Measurements from ENCODE around the gene EMP1.

Gene EMP1

DNA sequence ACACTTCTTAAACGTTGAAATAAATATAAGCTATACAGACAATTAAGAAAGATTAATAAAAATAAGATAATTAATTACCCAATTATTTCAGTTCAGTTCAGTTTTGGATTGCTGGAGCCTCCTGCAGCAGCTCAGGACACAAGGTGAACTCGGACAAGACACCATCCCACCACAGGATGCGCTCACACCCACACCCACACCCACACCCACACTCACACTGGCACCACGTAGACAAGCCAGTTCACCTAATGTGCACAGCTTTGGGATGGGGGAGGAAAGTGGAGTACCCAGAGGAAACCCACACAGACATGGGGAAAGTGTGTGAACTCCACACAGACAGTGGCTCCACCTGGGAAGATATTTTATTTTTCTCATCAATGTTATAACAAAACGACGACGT lies 32.1 kb downstream of the EMP1 start:
- TF ChIP-seq, protein P1, sequence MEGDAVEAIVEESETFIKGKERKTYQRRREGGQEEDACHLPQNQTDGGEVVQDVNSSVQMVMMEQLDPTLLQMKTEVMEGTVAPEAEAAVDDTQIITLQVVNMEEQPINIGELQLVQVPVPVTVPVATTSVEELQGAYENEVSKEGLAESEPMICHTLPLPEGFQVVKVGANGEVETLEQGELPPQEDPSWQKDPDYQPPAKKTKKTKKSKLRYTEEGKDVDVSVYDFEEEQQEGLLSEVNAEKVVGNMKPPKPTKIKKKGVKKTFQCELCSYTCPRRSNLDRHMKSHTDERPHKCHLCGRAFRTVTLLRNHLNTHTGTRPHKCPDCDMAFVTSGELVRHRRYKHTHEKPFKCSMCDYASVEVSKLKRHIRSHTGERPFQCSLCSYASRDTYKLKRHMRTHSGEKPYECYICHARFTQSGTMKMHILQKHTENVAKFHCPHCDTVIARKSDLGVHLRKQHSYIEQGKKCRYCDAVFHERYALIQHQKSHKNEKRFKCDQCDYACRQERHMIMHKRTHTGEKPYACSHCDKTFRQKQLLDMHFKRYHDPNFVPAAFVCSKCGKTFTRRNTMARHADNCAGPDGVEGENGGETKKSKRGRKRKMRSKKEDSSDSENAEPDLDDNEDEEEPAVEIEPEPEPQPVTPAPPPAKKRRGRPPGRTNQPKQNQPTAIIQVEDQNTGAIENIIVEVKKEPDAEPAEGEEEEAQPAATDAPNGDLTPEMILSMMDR (IDR thresholded peaks at IDR 0.05; ENCODE audit: insufficient read depth, low read length, poor library complexity, severe bottlenecking), result no peak
- no peak overlapping the region for H3K4me3 ChIP-seq (replicated peaks; ENCODE audit: low read depth, low read length)
- peaks cover 2% of the 10 kb centered on the region for H3K27me3 ChIP-seq (replicated peaks; ENCODE audit: control insufficient read depth, insufficient read depth, low read length)
- no peak for DNase-seq (ENCODE audit: extremely low read depth, insufficient read length)
- H3K36me3 ChIP-seq (ENCODE audit: control insufficient read depth, insufficient read depth, low read length), result no peaks in the 10 kb centered on the region

DNA sequence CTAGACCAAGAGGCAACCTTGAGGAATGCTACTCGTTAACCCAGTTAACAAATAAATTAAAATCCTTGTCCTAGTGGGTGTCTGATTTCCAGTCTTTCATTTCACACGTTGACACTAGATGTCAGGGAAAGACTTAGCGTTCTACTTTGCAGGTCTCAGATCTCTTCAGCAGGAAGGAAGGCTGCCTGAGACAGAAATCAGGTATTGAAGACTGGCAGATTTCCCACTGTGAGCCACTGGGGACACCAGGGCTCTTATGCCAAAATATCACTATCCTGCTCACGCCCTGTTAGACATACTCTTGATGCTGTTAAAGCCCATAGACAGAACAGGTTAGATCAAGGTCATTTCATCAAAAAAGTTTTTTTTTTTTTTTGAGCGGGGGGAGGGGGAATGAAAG lies 33.0 kb downstream of the EMP1 start:
- Histone ChIP-seq H3K36me3 (ENCODE audit: control insufficient read depth, insufficient read depth, low read length) (no peaks in the 10 kb centered on the region), H3K27me3 (replicated peaks; ENCODE audit: control insufficient read depth, insufficient read depth, low read length) (peaks cover 2% of the 10 kb centered on the region), H3K4me3 (replicated peaks; ENCODE audit: low read depth, low read length) (no peak overlapping the region)
- TF ChIP-seq, protein P1 (IDR thresholded peaks at IDR 0.05; ENCODE audit: insufficient read depth, low read length, poor library complexity, severe bottlenecking), result no peak
- no peak for DNase-seq (ENCODE audit: extremely low read depth, insufficient read length)

GRCh38 chr12:13230500-13230899 lies 34.0 kb downstream of the EMP1 start:
- Histone ChIP-seq H3K36me3 (ENCODE audit: control insufficient read depth, insufficient read depth, low read length) (no peaks in the 10 kb centered on the region), H3K4me3 (replicated peaks; ENCODE audit: low read depth, low read length) (no peak overlapping the region), H3K27me3 (replicated peaks; ENCODE audit: control insufficient read depth, insufficient read depth, low read length) (peaks cover 2% of the 10 kb centered on the region)
- TF ChIP-seq, protein P1 (IDR thresholded peaks at IDR 0.05; ENCODE audit: insufficient read depth, low read length, poor library complexity, severe bottlenecking), result no peak
- no peak for DNase-seq (ENCODE audit: extremely low read depth, insufficient read length)

- Histone ChIP-seq H3K27me3 (replicated peaks; ENCODE audit: control insufficient read depth, insufficient read depth, low read length) (no peaks in the 10 kb centered on the region), H3K36me3 (ENCODE audit: control insufficient read depth, insufficient read depth, low read length) (no peaks in the 10 kb centered on the region), H3K4me3 (replicated peaks; ENCODE audit: low read depth, low read length) (no peak overlapping the region)
- TF ChIP-seq, protein P1 (IDR thresholded peaks at IDR 0.05; ENCODE audit: insufficient read depth, low read length, poor library complexity, severe bottlenecking), result peak; percentile 78
- DNase-seq (ENCODE audit: extremely low read depth, insufficient read length), result no peak
These were observed 37.5 kb downstream of the EMP1 start for GRCh38 chr12:13233830-13234641.

- TF ChIP-seq, protein P1 (IDR thresholded peaks at IDR 0.05; ENCODE audit: insufficient read depth, low read length, poor library complexity, severe bottlenecking), result no peak
- no peaks in the 10 kb centered on the region for H3K27me3 ChIP-seq (replicated peaks; ENCODE audit: control insufficient read depth, insufficient read depth, low read length)
- no peaks in the 10 kb centered on the region for H3K36me3 ChIP-seq (ENCODE audit: control insufficient read depth, insufficient read depth, low read length)
- no peak overlapping the region for H3K4me3 ChIP-seq (replicated peaks; ENCODE audit: low read depth, low read length)
- no peak for DNase-seq (ENCODE audit: extremely low read depth, insufficient read length)
These were observed 41.7 kb downstream of the EMP1 start for GRCh38 chr12:13238204-13238603.
